NB4 (cell line): ENCODE measurements around the gene FOXI1.

ENCODE experiments used
- CTCF ChIP-seq: IDR thresholded peaks from one replicate; pipeline ENCODE4 v1.5.1; 2012; ENCODE audit warnings: low read depth, low read length
- MAX ChIP-seq: IDR thresholded peaks from 2 replicates; pipeline ENCODE4 v1.6.1; 2011; ENCODE audit warnings: low read depth, low read length
- MYC ChIP-seq: IDR thresholded peaks from 2 replicates; pipeline ENCODE4 v1.6.1; 2011; ENCODE audit warnings: low read depth, low read length
- POLR2A ChIP-seq: IDR thresholded peaks from 2 replicates; pipeline ENCODE4 v1.6.1; 2011; ENCODE audit warnings: mild to moderate bottlenecking; ENCODE audit not compliant: insufficient read length; ENCODE audit errors: extremely low read depth

DNA sequence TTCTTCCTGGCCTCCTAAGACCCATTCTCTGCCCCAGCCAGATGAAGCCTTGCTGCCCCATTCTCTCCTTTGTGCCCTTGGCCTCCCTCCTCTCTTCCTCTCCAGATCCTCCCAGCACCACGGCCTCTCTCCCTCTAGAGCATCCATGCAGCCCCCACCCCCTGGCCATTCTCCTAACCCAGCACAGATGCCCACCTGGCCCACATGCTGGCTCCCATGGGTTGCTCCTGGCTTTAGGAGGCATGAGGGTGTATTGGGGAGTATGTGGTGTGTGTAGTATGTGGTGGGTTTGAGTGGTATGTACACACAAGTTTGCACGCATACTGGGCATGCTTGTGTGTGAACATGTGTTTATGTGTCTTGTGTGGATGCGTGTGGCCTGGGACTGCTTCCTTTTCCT lies 47.1 kb downstream of the FOXI1 start:
- TF ChIP-seq POLR2A (no peak), MAX (no peak), CTCF (no peak), MYC (no peak)
